GM12873 (cell line): ENCODE results near the gene MRPS9.

Experiments used
- CTCF ChIP-seq: IDR thresholded peaks from 2 replicates; pipeline ENCODE4 v1.5.1; 2012; ENCODE audit warnings: low read depth, mild to moderate bottlenecking, moderate library complexity, low read length, control low read depth; ENCODE audit not compliant: insufficient read depth; ENCODE audit errors: missing control alignments

The MRPS9 gene

GRCh38 chr2:105125428-105125827 is 87.6 kb downstream of the MRPS9 start:
- peak; percentile 10 for TF ChIP-seq CTCF

GRCh38 chr2:105125920-105126319 is 88.1 kb downstream of the MRPS9 start:
- TF ChIP-seq CTCF = no peak

- no peak for TF ChIP-seq CTCF
Observed at GRCh38 chr2:105126336-105126735, 88.5 kb downstream of the MRPS9 start.

- TF ChIP-seq CTCF = no peak
Observed at GRCh38 chr2:105127289-105127915, 89.5 kb downstream of the MRPS9 start.

GRCh38 chr2:105129722-105130232 is 91.9 kb downstream of the MRPS9 start:
- TF ChIP-seq CTCF = no peak

- no peak for TF ChIP-seq CTCF
Observed at GRCh38 chr2:105130546-105130945, 92.7 kb downstream of the MRPS9 start.

- TF ChIP-seq CTCF = no peak
Observed at GRCh38 chr2:105134081-105134480, 96.2 kb downstream of the MRPS9 start.
